Endothelial cell of umbilical vein (primary cell): ENCODE data around the gene SAMD4A. TPM values are rescaled to one million over a fixed set of nuclear protein-coding genes. Genes with fewer than 3 reads are reported as not detected.

Experiments used
- BruUV-seq: library from RNA; stranded (reverse); fragments of 400-500 nt; replicated peaks from 2 replicates; lab custom pipeline; 2021; lab: Mats Ljungman, UMichigan
- CTCF ChIA-PET: fragments of 300-600, 350-600 bp; sonication (Branson Sonifier 250); formaldehyde crosslinking; loops from one replicate; lab custom pipeline; 2021; ENCODE audit warnings: antibody characterized with exemption, inconsistent platforms; lab: Charles Lee
- POLR2A ChIA-PET: fragments of 300-600, 350-600 bp; sonication (Branson Sonifier 250); formaldehyde crosslinking; loops from one replicate; lab custom pipeline; 2021; ENCODE audit warnings: antibody characterized with exemption, inconsistent platforms; lab: Charles Lee
- DNase-seq: peaks from one replicate; pipeline ENCODE4 v3.0.0-alpha.2; 2011; ENCODE audit warnings: low read depth, low spot score
- FAIRE-seq: peaks from 2 replicates; lab custom pipeline; 2011; peaks lifted over from hg19 to GRCh38; lab: Jason Lieb, UNC
- H2AFZ ChIP-seq: 2 replicates; pipeline ENCODE4 v1.6.0; 2012; ENCODE audit warnings: low read depth, low read length, control low read depth, inconsistent platforms
- H3K27ac ChIP-seq: 2 replicates; pipeline ENCODE4 v1.5.1; 2011; ENCODE audit warnings: low read depth, mild to moderate bottlenecking, control low read depth, low read length, moderate library complexity; ENCODE audit not compliant: insufficient read depth
- H3K27me3 ChIP-seq, 2 experiments: 2 replicates each; pipeline versions ENCODE4 v1.6.0 to v1.6.1; 2011; ENCODE audit warnings: low read length in 2 of 2, mixed read lengths in 1 of 2; ENCODE audit not compliant: control insufficient read depth in 2 of 2, insufficient read depth in 2 of 2
- H3K36me3 ChIP-seq, 2 experiments: 2 replicates in 1 of 2; 3 replicates in 1 of 2; pipeline ENCODE4 v1.5.1; 2011; ENCODE audit warnings: low read length in 2 of 2, mild to moderate bottlenecking in 1 of 2, moderate library complexity in 1 of 2; ENCODE audit not compliant: control insufficient read depth in 2 of 2, insufficient read depth in 2 of 2; ENCODE audit errors: extremely low read depth in 1 of 2
- H3K4me1 ChIP-seq: 3 replicates; pipeline ENCODE4 v1.5.1; 2011; ENCODE audit warnings: mild to moderate bottlenecking, low read length; ENCODE audit not compliant: control insufficient read depth, insufficient read depth; ENCODE audit errors: extremely low read depth
- H3K4me2 ChIP-seq: 2 replicates; pipeline ENCODE4 v1.6.1; 2011; ENCODE audit warnings: low read length, control low read depth, mixed read lengths; ENCODE audit not compliant: insufficient read depth
- H3K4me3 ChIP-seq, 3 experiments: fragments of 200-600 bp in 1 of 3; sonication (generic), shearing (Covaris generic) in 1 of 3; replicated peaks in 1 of 3; 2 replicates each; pipeline ENCODE4 v1.5.1; 2011 to 2016; ENCODE audit warnings: control low read depth in 3 of 3, low read length in 3 of 3, mild to moderate bottlenecking in 2 of 3, inconsistent platforms in 1 of 3, low read depth in 1 of 3, moderate library complexity in 1 of 3; ENCODE audit not compliant: insufficient read depth in 1 of 3
- H3K79me2 ChIP-seq: 2 replicates; pipeline ENCODE4 v1.6.0; 2012; ENCODE audit warnings: low read length, inconsistent platforms; ENCODE audit not compliant: control insufficient read depth, insufficient read depth
- H3K9ac ChIP-seq: replicated peaks from 2 replicates; pipeline ENCODE3; 2011; ENCODE audit warnings: low read length, control low read depth; ENCODE audit not compliant: insufficient read depth; ENCODE audit errors: extremely low read depth
- H3K9me1 ChIP-seq: replicated peaks from 3 replicates; pipeline ENCODE4 v1.6.0; 2011; ENCODE audit warnings: mild to moderate bottlenecking, low read length; ENCODE audit not compliant: control insufficient read depth, insufficient read depth; ENCODE audit errors: extremely low read depth
- H3K9me3 ChIP-seq: replicated peaks from 2 replicates; pipeline ENCODE4 v1.5.1; 2012; ENCODE audit warnings: low read length, inconsistent platforms; ENCODE audit not compliant: control insufficient read depth, insufficient read depth
- H4K20me1 ChIP-seq: replicated peaks from 2 replicates; pipeline ENCODE3; 2011; ENCODE audit warnings: mild to moderate bottlenecking, low read length; ENCODE audit not compliant: control insufficient read depth, insufficient read depth; ENCODE audit errors: extremely low read depth
- EZH2 ChIP-seq: IDR thresholded peaks from 2 replicates; pipeline ENCODE4 v1.6.1; 2012; ENCODE audit warnings: borderline replicate concordance, low read depth, mild to moderate bottlenecking, moderate library complexity, low read length, inconsistent platforms; ENCODE audit not compliant: severe bottlenecking
- FOS ChIP-seq: IDR thresholded peaks from 2 replicates; pipeline ENCODE4 v1.6.1; 2011; ENCODE audit warnings: mild to moderate bottlenecking, low read length, moderate library complexity, borderline replicate concordance; ENCODE audit not compliant: insufficient read depth
- MYC ChIP-seq: IDR thresholded peaks from one replicate; pipeline ENCODE4 v1.6.1; 2011; ENCODE audit warnings: mild to moderate bottlenecking, low read depth, low read length
- POLR2A ChIP-seq: IDR thresholded peaks from 2 replicates; pipeline ENCODE4 v1.6.1; 2012; ENCODE audit warnings: low read depth, mild to moderate bottlenecking, control low read depth, low read length
- POLR2AphosphoS5 ChIP-seq: IDR thresholded peaks from 2 replicates; pipeline ENCODE4 v1.6.1; 2012; ENCODE audit warnings: low read depth, mild to moderate bottlenecking, control low read depth, low read length, moderate library complexity; ENCODE audit not compliant: insufficient read depth
- dilution Hi-C: fragments of 300-500 bp; cut with MboI; formaldehyde crosslinking; loops from one replicate; pipeline ENCODE4 v1.15.0; 2019; ENCODE audit warnings: low sequenced_read_pairs; ENCODE audit not compliant: extremely low pct_ligation_motif_present
- intact Hi-C: fragments of 100-400 bp; cut with micrococcal nuclease; formaldehyde crosslinking; loops from one replicate; pipeline ENCODE4 v1.10.0; 2022
- polyA plus RNA-seq, 4 experiments: library from polyadenylated mRNA; depleted of rRNA in 3 of 4; stranded (reverse) in 3 of 4; unstranded in 1 of 4; fragments of >200 nt; gene quantifications; 2 replicates each; pipeline versions ENCODE4 v1.2.1 to v1.2.3, GENCODE V29; 2011 to 2012; ENCODE audit warnings: missing spikeins in 1 of 4
- total RNA-seq: library from RNA; stranded (reverse); gene quantifications from 2 replicates; pipeline ENCODE4 v1.2.3, GENCODE V29; 2021
- TF ChIP-seq, protein P1 (sequence below): IDR thresholded peaks from 2 replicates; pipeline ENCODE4 v1.6.1; 2011; ENCODE audit not compliant: insufficient read depth, insufficient read length
- TF ChIP-seq, protein P2 (sequence below), 2 donors: IDR thresholded peaks; 1 replicate in 1 of 2; 2 replicates in 1 of 2; pipeline ENCODE4 v1.5.1; 2011; ENCODE audit warnings: low read length in 2 of 2, mild to moderate bottlenecking in 2 of 2, moderate library complexity in 2 of 2, control low read depth in 1 of 2, inconsistent platforms in 1 of 2, low read depth in 1 of 2; ENCODE audit not compliant: insufficient read depth in 1 of 2; ENCODE audit errors: extremely low read depth in 1 of 2

SAMD4A gene
- total and polyA plus RNA-seq, 2 donors (not counting 3 experiments of a cell fraction or from before 2014, with no cell fraction given) = 37.7 to 95.3 TPM

DNA sequence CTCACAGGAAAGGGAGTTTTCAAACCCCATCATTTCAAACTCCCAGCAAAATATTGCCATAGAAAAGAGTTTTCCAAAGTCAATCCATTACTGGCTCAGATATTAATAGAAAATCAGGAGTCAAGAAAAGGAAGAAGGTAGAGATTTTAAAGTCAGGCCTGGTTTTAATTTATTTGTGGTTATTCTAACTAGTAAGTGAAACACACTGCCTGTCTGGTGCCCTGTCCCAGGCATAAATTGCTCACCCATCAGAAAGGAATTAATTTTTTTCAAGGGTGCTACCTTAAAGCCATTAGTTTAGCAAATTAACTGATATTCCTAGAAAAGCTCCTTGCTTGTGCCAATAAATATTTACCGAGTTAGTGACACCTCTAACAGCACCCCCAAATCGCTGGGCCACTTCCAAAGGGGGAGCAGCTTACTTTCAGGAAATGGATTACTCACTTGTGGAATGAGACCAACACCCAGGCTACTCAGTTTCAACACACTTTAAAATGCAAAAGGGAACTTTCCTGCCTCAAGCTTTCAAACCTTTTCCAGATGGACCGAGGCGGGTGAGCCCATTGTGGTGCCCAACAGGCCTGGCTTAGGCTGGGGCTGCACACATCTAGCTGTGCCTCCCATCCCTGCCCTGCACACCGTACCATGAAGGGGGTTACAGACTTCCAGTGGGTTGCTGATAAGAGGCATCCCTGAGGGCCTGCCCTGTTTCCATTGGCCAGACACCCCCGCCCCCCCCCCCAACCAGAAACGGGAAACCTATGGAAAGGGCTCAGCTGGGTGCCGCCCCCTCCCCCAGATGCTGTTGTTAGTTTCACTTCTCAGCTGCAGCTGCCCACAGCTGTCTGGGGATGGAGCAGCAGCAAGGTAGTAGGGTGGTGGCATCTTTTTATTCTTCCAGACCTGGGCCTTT is 117.2 kb downstream of the SAMD4A start:
- FAIRE-seq = peak; percentile 77
- H4K20me1 ChIP-seq = no peaks in the 10 kb centered on the region
- BruUV-seq = no TSS peak
- H3K27ac ChIP-seq = peak overlapping the region; percentile 95
- H3K9me1 ChIP-seq = no peaks in the 10 kb centered on the region
- ChIA-PET POLR2A (interaction anchor here (0.5 to 3.3 kb wide), 5 partner anchors 9 to 196 kb away, joined by 3 to 29 read pairs (median 10); partner anchors contain the start of gene GMFB), CTCF (interaction anchor here (0.9 to 3.3 kb wide), 9 partner anchors 9 to 120 kb away, joined by 3 to 18 read pairs (median 6); partner anchors contain the start of gene SAMD4A)
- H3K36me3 ChIP-seq = peaks cover 0 to 2% of the 10 kb centered on the region in 2 experiments
- peak overlapping the region; percentile 57 for H3K4me2 ChIP-seq
- peak; percentile 81 for DNase-seq
- H2AFZ ChIP-seq = no peak overlapping the region
- H3K4me3 ChIP-seq = no peak overlapping the region
- TF ChIP-seq EZH2 = no peak
- TF ChIP-seq FOS = peak; percentile 61
- H3K9ac ChIP-seq = peak overlapping the region; percentile 68
- peaks cover 61% of the 10 kb centered on the region for H3K4me1 ChIP-seq
- intact Hi-C loops (no loop called here), dilution Hi-C loops (no loop called here)
- no peaks in the 10 kb centered on the region for H3K9me3 ChIP-seq
- H3K79me2 ChIP-seq = peaks cover 60% of the 10 kb centered on the region
- H3K27me3 ChIP-seq = no peaks in the 10 kb centered on the region

DNA sequence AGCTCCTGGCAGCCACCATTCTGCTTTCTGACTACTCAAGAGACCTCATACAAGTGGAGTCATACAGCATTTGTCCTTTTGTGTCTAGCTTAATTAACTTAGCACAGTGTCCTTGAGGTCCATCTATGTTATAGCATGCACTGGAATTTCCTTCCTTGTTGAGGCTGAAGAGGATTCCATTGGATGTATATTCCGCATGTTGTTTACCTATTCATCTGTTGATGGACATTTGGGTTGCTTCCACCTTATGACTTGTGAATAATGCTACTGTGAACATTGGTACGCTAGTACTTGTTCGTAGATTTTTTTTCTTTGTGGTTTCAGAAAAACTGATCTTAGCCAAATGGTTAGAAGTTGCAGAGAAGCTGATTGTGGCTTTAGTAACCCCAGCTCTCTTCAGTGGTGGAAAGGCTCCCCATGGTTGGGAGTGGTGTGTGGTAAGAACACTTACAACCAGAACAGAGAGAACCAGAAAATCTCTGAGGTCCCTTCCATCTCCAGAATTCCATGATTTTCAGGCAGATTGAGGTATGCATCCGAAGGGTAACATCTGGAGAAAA is 118.4 kb downstream of the SAMD4A start:
- Histone ChIP-seq H3K9me3 (no peaks in the 10 kb centered on the region), H3K4me3 (no peak overlapping the region), H3K9ac (peak overlapping the region; percentile 62), H3K36me3 (no peaks in the 10 kb centered on the region), H3K79me2 (peaks cover 59% of the 10 kb centered on the region), H3K4me2 (no peak overlapping the region), H3K9me1 (no peaks in the 10 kb centered on the region), H2AFZ (no peak overlapping the region), H3K27me3 (no peaks in the 10 kb centered on the region), H4K20me1 (no peaks in the 10 kb centered on the region), H3K4me1 (peaks cover 62% of the 10 kb centered on the region), H3K27ac (peak overlapping the region; percentile 95)
- FAIRE-seq (no peak), DNase-seq (peak; percentile 46)
- dilution Hi-C loops = no loop called here
- POLR2A ChIA-PET = interaction anchor here (1.7 to 3.3 kb wide), 3 partner anchors 31 to 120 kb away, joined by 11 to 29 read pairs (median 14); partner anchors contain the start of gene SAMD4A
- intact Hi-C loops = no loop called here
- BruUV-seq = no TSS peak
- TF ChIP-seq, protein P1, sequence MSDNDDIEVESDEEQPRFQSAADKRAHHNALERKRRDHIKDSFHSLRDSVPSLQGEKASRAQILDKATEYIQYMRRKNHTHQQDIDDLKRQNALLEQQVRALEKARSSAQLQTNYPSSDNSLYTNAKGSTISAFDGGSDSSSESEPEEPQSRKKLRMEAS = no peak
- TF ChIP-seq POLR2AphosphoS5 (no peak), EZH2 (no peak), MYC (no peak), POLR2A (no peak)
- TF ChIP-seq, protein P2, sequence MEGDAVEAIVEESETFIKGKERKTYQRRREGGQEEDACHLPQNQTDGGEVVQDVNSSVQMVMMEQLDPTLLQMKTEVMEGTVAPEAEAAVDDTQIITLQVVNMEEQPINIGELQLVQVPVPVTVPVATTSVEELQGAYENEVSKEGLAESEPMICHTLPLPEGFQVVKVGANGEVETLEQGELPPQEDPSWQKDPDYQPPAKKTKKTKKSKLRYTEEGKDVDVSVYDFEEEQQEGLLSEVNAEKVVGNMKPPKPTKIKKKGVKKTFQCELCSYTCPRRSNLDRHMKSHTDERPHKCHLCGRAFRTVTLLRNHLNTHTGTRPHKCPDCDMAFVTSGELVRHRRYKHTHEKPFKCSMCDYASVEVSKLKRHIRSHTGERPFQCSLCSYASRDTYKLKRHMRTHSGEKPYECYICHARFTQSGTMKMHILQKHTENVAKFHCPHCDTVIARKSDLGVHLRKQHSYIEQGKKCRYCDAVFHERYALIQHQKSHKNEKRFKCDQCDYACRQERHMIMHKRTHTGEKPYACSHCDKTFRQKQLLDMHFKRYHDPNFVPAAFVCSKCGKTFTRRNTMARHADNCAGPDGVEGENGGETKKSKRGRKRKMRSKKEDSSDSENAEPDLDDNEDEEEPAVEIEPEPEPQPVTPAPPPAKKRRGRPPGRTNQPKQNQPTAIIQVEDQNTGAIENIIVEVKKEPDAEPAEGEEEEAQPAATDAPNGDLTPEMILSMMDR (IDR thresholded peaks at IDR 0.05; ENCODE audit: extremely low read depth in 1 of 2, insufficient read depth in 1 of 2, low read depth in 1 of 2, low read length in 2 of 2) = no peak
- CTCF ChIA-PET = interaction anchor here (1.2 to 3.3 kb wide), 11 partner anchors 8 to 121 kb away, joined by 3 to 18 read pairs (median 5); partner anchors contain the start of gene SAMD4A
